GOT3 (cell line): ENCODE results near the gene ZDHHC21.

Experiments
- DNase-seq: peaks from one replicate; lab custom pipeline; 2025; ENCODE audit warnings: mixed read lengths; lab: John Stamatoyannopoulos, UW

ZDHHC21 gene

GRCh38 chr9:14616188-14616982 lies 76.8 kb downstream of the ZDHHC21 start:
- no peak for DNase-seq

GRCh38 chr9:14608540-14608939 lies 84.7 kb downstream of the ZDHHC21 start:
- no peak for DNase-seq

- DNase-seq, result no peak
These were observed 95.9 kb downstream of the ZDHHC21 start for GRCh38 chr9:14597171-14597799.

GRCh38 chr9:14593406-14593805 lies 99.8 kb downstream of the ZDHHC21 start:
- no peak for DNase-seq

GRCh38 chr9:14591411-14591810 lies 101.8 kb downstream of the ZDHHC21 start:
- DNase-seq, result no peak

- DNase-seq, result no peak
These were observed 107.3 kb downstream of the ZDHHC21 start for GRCh38 chr9:14585730-14586473.

- DNase-seq, result no peak
These were observed 108.7 kb downstream of the ZDHHC21 start for GRCh38 chr9:14584571-14584970.

GRCh38 chr9:14578030-14578429 lies 115.2 kb downstream of the ZDHHC21 start:
- DNase-seq, result no peak

GRCh38 chr9:14574173-14574572 lies 119.1 kb downstream of the ZDHHC21 start:
- no peak for DNase-seq

- no peak for DNase-seq
These were observed 119.9 kb downstream of the ZDHHC21 start for GRCh38 chr9:14573319-14573718.

- no peak for DNase-seq
These were observed 127.7 kb downstream of the ZDHHC21 start for GRCh38 chr9:14565352-14566016.

GRCh38 chr9:14563902-14564624 lies 129.2 kb downstream of the ZDHHC21 start:
- no peak for DNase-seq

GRCh38 chr9:14561929-14562405 lies 131.3 kb downstream of the ZDHHC21 start:
- no peak for DNase-seq
